ENCODE data around the gene UCMA. TPM values are rescaled to one million over a fixed set of nuclear protein-coding genes. Genes with fewer than 3 reads are reported as not detected.

UCMA gene
- total and polyA plus RNA-seq, 9 donors, result 0.31 to 2.8 (median 1.0) TPM

DNA sequence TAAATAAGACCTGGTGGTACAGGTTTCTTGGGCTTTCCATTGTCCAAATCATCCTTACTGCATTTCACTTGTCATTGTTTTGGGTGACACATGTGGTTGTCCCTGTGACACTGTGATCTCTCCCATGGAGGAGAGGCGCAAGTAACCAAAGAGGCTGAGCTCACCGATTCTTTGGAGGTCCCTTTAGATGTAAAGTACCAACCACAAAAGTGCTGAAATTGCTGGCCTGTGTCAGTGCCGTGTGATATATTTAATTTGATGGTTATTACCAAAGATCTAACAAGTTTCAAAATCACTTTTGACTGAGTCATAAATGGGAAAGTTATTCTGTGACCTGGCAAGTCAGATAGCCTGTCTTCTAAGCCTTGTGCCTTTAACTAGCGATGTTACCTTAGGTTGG lies 53.4 kb downstream of the UCMA start:
- no peak overlapping the region for H3K27ac ChIP-seq (ENCODE audit: low read length)
- peaks cover 27% of the 10 kb centered on the region for H3K36me3 ChIP-seq (ENCODE audit: control insufficient read depth, insufficient read depth, low read length)
- H3K27me3 ChIP-seq (ENCODE audit: control insufficient read depth, insufficient read depth, low read length), result no peaks in the 10 kb centered on the region
- no peaks in the 10 kb centered on the region for H3K4me1 ChIP-seq (ENCODE audit: control insufficient read depth, insufficient read depth, low read length)
- H3K9me3 ChIP-seq (replicated peaks; ENCODE audit: control insufficient read depth, low read depth, low read length), result no peaks in the 10 kb centered on the region
- no peak for DNase-seq
- H3K4me3 ChIP-seq (ENCODE audit: low read length), result no peak overlapping the region
- no CpG with 5 or more reads among the region's 4 CpGs for WGBS (ENCODE audit: insufficient coverage)

DNA sequence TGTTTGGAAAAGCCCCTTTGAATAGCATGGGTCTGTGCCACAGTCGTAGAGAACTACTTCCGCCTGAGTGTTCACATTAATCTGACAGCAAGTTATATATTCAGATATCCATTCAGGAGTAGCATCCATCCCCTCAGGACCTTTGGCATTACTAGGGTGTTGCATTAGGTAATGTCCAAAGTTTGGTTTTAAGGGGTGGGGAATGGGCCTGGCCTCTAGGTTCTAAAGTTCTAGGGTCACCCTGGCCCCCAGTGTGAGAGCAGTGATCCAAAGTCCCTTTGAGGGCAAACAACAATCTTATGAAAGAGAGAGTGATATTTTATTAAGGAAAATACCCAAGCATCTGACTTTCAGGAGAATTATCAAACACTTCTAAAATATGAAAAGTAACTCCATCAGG lies 60.6 kb downstream of the UCMA start:
- no CpG with 5 or more reads among the region's 2 CpGs for WGBS (ENCODE audit: insufficient coverage)
- no peaks in the 10 kb centered on the region for H3K9me3 ChIP-seq (replicated peaks; ENCODE audit: control insufficient read depth, low read depth, low read length)
- H3K27me3 ChIP-seq (ENCODE audit: control insufficient read depth, insufficient read depth, low read length), result no peaks in the 10 kb centered on the region
- no peak for DNase-seq
- peaks cover 20% of the 10 kb centered on the region for H3K36me3 ChIP-seq (ENCODE audit: control insufficient read depth, insufficient read depth, low read length)
- no peak overlapping the region for H3K27ac ChIP-seq (ENCODE audit: low read length)
- H3K4me1 ChIP-seq (ENCODE audit: control insufficient read depth, insufficient read depth, low read length), result no peaks in the 10 kb centered on the region
- H3K4me3 ChIP-seq (ENCODE audit: low read length), result no peak overlapping the region

Other genes starting within 250 kb of the UCMA start
- 10.5 TPM for gene CCDC3, start 232.7 kb downstream of the UCMA start, total RNA-seq
- gene CCDC3, start 232.7 kb downstream of the UCMA start, polyA plus RNA-seq (ENCODE audit: insufficient read depth in 1 of 8, insufficient read length in 8 of 8, low replicate concordance in 1 of 8), result 10 to 100 TPM; 19.6 to 34.7 (median 22.5) TPM
- 19.7 TPM for gene OPTN, start 134.2 kb downstream of the UCMA start, total RNA-seq
- gene OPTN, start 134.2 kb downstream of the UCMA start, polyA plus RNA-seq (ENCODE audit: insufficient read depth in 1 of 8, insufficient read length in 8 of 8, low replicate concordance in 1 of 8), result 10 to 100 TPM; 23.3 to 34.6 (median 28.4) TPM
- 5.1 TPM for gene MCM10, start 72.8 kb downstream of the UCMA start, total RNA-seq
- 1 to 10 TPM; 4.5 to 7.5 (median 5.3) TPM for gene MCM10, start 72.8 kb downstream of the UCMA start, polyA plus RNA-seq (ENCODE audit: insufficient read depth in 1 of 8, insufficient read length in 8 of 8, low replicate concordance in 1 of 8)
- gene PHYH, start 65.7 kb upstream of the UCMA start, total RNA-seq, result 35.4 TPM
- 10 to 100 TPM; 28.4 to 43.2 (median 32.9) TPM for gene PHYH, start 65.7 kb upstream of the UCMA start, polyA plus RNA-seq (ENCODE audit: insufficient read depth in 1 of 8, insufficient read length in 8 of 8, low replicate concordance in 1 of 8)
- 40.1 TPM for gene SEPHS1, start 113.9 kb upstream of the UCMA start, total RNA-seq
- gene SEPHS1, start 113.9 kb upstream of the UCMA start, polyA plus RNA-seq (ENCODE audit: insufficient read depth in 1 of 8, insufficient read length in 8 of 8, low replicate concordance in 1 of 8), result 10 to 100 TPM; 51.8 to 76.0 (median 62.7) TPM